GM12865 (cell line): ENCODE data around the gene RPUSD3.
A peak's percentile ranks its signal among the peaks of the same experiment; 100 is the strongest.

Source experiments
- DNase-seq: peaks from one replicate; pipeline ENCODE4 v3.0.0; 2010; ENCODE audit warnings: low read depth
- H3K4me3 ChIP-seq: 2 replicates; pipeline ENCODE4 v1.5.1; 2011; ENCODE audit warnings: mild to moderate bottlenecking, low read depth, low read length, control low read depth
- CTCF ChIP-seq: IDR thresholded peaks from 2 replicates; pipeline ENCODE4 v1.5.1; 2011; ENCODE audit warnings: low read length, control low read depth, low read depth, inconsistent platforms; ENCODE audit not compliant: insufficient read depth; ENCODE audit errors: missing control alignments

Gene RPUSD3

GRCh38 chr3:9828801-9829755 is 14.7 kb downstream of the RPUSD3 start:
- DNase-seq = no peak
- TF ChIP-seq CTCF = no peak
- H3K4me3 ChIP-seq = no peak overlapping the region

- H3K4me3 ChIP-seq = no peak overlapping the region
- peak; percentile 25 for TF ChIP-seq CTCF
- DNase-seq = peak; percentile 47
Observed at GRCh38 chr3:9826815-9827573, 16.8 kb downstream of the RPUSD3 start.

GRCh38 chr3:9825451-9826040 is 18.3 kb downstream of the RPUSD3 start:
- TF ChIP-seq CTCF = no peak
- no peak for DNase-seq

GRCh38 chr3:9820946-9821345 is 22.9 kb downstream of the RPUSD3 start:
- no peak for TF ChIP-seq CTCF
- no peak overlapping the region for H3K4me3 ChIP-seq
- DNase-seq = no peak

More at GRCh38 chr3:9825451-9826040, 18.3 kb downstream of the RPUSD3 start:
- H3K4me3 ChIP-seq = no peak overlapping the region

GRCh38 chr3:9820543-9820942 is 23.3 kb downstream of the RPUSD3 start:
- DNase-seq = no peak
- TF ChIP-seq CTCF = no peak

GRCh38 chr3:9818666-9819335 is 25.0 kb downstream of the RPUSD3 start:
- H3K4me3 ChIP-seq = no peak overlapping the region
- no peak for DNase-seq
- no peak for TF ChIP-seq CTCF

More at GRCh38 chr3:9820543-9820942, 23.3 kb downstream of the RPUSD3 start:
- no peak overlapping the region for H3K4me3 ChIP-seq
